GM12878 (cell line): ENCODE results near the gene IGSF8. TPM values are rescaled to one million over a fixed set of nuclear protein-coding genes. Genes with fewer than 3 reads are reported as not detected.

Source experiments
- ATAC-seq: fragments of 200-7000 bp; cut with Tn5 transposase; 3 replicates; pipeline ENCODE4 v1.9.1; 2020; ENCODE audit warnings: mild to moderate bottlenecking, moderate library complexity
- BruUV-seq: library from RNA; stranded (reverse); fragments of 400-500 nt; replicated peaks from 2 replicates; lab custom pipeline; 2021; lab: Mats Ljungman, UMichigan
- CTCF ChIA-PET: fragments of 300-600 bp; sonication (Branson Sonifier 250); formaldehyde crosslinking; extraction: SDS; loops from one replicate; lab custom pipeline; 2021; ENCODE audit warnings: inconsistent platforms; lab: Yijun Ruan, JAX
- POLR2A ChIA-PET: fragments of 350-600 bp; formaldehyde crosslinking; extraction: SDS; loops from one replicate; lab custom pipeline; 2021; ENCODE audit warnings: inconsistent platforms; lab: Charles Lee
- RAD21 ChIA-PET: fragments of 300-600 bp; sonication (Branson Sonifier 250); formaldehyde crosslinking; loops from one replicate; lab custom pipeline; 2023; ENCODE audit warnings: antibody characterized with exemption; ENCODE audit not compliant: unreplicated experiment; lab: Charles Lee
- SMC1A ChIA-PET: fragments of 300-600 bp; sonication (Branson Sonifier 250); formaldehyde crosslinking; loops from one replicate; lab custom pipeline; 2023; ENCODE audit not compliant: unreplicated experiment, uncharacterized antibody; lab: Charles Lee
- DNase-seq: peaks from one replicate; pipeline ENCODE4 v3.0.0-alpha.2; 2011; ENCODE audit warnings: low read depth, low spot score
- FAIRE-seq: peaks from 3 replicates; lab custom pipeline; 2011; peaks lifted over from hg19 to GRCh38; lab: Jason Lieb, UNC
- H2AFZ ChIP-seq: 2 replicates; pipeline ENCODE4 v1.6.0; 2011; ENCODE audit warnings: low read depth, low read length, control low read depth; ENCODE audit not compliant: control insufficient read depth
- H3K27ac ChIP-seq: 2 replicates; pipeline ENCODE4 v1.5.1; 2011; ENCODE audit warnings: control low read depth; ENCODE audit not compliant: control insufficient read depth, insufficient read depth
- H3K27me3 ChIP-seq, 2 experiments: replicated peaks in 1 of 2; 2 replicates each; pipeline versions ENCODE4 v1.6.0 to v1.6.1; 2011; ENCODE audit warnings: low read length in 1 of 2; ENCODE audit not compliant: control insufficient read depth in 2 of 2, insufficient read depth in 2 of 2
- H3K36me3 ChIP-seq, 2 experiments: 2 replicates each; pipeline ENCODE4 v1.5.1; 2011; ENCODE audit warnings: low read length in 1 of 2; ENCODE audit not compliant: control insufficient read depth in 2 of 2, insufficient read depth in 2 of 2
- H3K4me1 ChIP-seq: 2 replicates; pipeline ENCODE4 v1.6.1; 2011; ENCODE audit warnings: mild to moderate bottlenecking, low read length, moderate library complexity, mixed read lengths; ENCODE audit not compliant: control insufficient read depth, insufficient read depth
- H3K4me2 ChIP-seq: 2 replicates; pipeline ENCODE4 v1.6.0; 2011; ENCODE audit warnings: control low read depth; ENCODE audit not compliant: control insufficient read depth, insufficient read depth
- H3K4me3 ChIP-seq: fragments of 200-600 bp; sonication (generic); 2 replicates; pipeline ENCODE4 v1.5.1; 2016
- H3K79me2 ChIP-seq: 2 replicates; pipeline ENCODE4 v1.6.0; 2011; ENCODE audit warnings: low read length; ENCODE audit not compliant: control insufficient read depth, insufficient read depth
- H3K9ac ChIP-seq: 2 replicates; pipeline ENCODE4 v1.8.0; 2011; ENCODE audit warnings: low read length, control low read depth, mixed read lengths; ENCODE audit not compliant: control insufficient read depth, insufficient read depth
- H3K9me3 ChIP-seq: replicated peaks from 3 replicates; pipeline ENCODE4 v1.5.1; 2011; ENCODE audit warnings: mild to moderate bottlenecking, low read length; ENCODE audit not compliant: control insufficient read depth, insufficient read depth
- H4K20me1 ChIP-seq: 2 replicates; pipeline ENCODE4 v1.6.0; 2011; ENCODE audit not compliant: control insufficient read depth, insufficient read depth
- CBX3 ChIP-seq: fragments of 200-600 bp; sonication (generic); IDR thresholded peaks from 2 replicates; pipeline ENCODE4 v1.6.1; 2016; ENCODE audit warnings: low read depth, borderline replicate concordance
- ESRRA ChIP-seq: IDR thresholded peaks from 2 replicates; pipeline ENCODE4 v1.6.1; 2012; ENCODE audit warnings: mild to moderate bottlenecking, low read length, improper control_type of control experiment
- RFX5 ChIP-seq: IDR thresholded peaks from 2 replicates; pipeline ENCODE4 v1.6.1; 2011; ENCODE audit warnings: low read depth, low read length, improper control_type of control experiment
- ZBTB33 ChIP-seq: fragments of 450-650 bp; IDR thresholded peaks from 2 replicates; pipeline ENCODE4 v1.6.1; 2017; ENCODE audit warnings: mild to moderate bottlenecking
- ZNF217 ChIP-seq: fragments of 450-650 bp; IDR thresholded peaks from 2 replicates; pipeline ENCODE4 v1.6.1; 2017; ENCODE audit warnings: antibody characterized with exemption, mild to moderate bottlenecking
- ZNF622 ChIP-seq: fragments of 450-650 bp; IDR thresholded peaks from 2 replicates; pipeline ENCODE4 v1.6.1; 2017; ENCODE audit warnings: mild to moderate bottlenecking, inconsistent platforms
- WGBS: methylation state at CpG from one replicate; pipeline ENCODE4 v1.1.6; 2016; ENCODE audit warnings: low lambda C conversion rate; ENCODE audit not compliant: insufficient replicate concordance, insufficient coverage; ENCODE audit errors: missing lambda C conversion rate; 5-methylcytosine and 5-hydroxymethylcytosine counted together
- in situ Hi-C: fragments of 300-500 bp; cut with MboI; formaldehyde crosslinking; loops from 9 replicates; pipeline ENCODE4 v1.14.3; 2018; ENCODE audit warnings: mixed read lengths
- intact Hi-C: fragments of 100-400 bp; cut with micrococcal nuclease; formaldehyde crosslinking; loops from one replicate; pipeline ENCODE4 v1.14.2; 2022; ENCODE audit not compliant: unreplicated experiment
- polyA plus RNA-seq, 11 experiments: library from polyadenylated mRNA; depleted of rRNA in 4 of 11; unstranded in 6 of 11; stranded (reverse) in 5 of 11; fragments of >200 nt; fragmentation: Nextera tagmentation in 4 of 11; fragmentation: Illumina TruSeq in 1 of 11; extraction: Ambion mirVana in 4 of 11; extraction: Trizol in 1 of 11; gene quantifications; 1 replicate in 1 of 11; 2 replicates in 10 of 11; pipeline versions ENCODE4 v1.2.1 to v1.2.3, GENCODE V29; 2011 to 2016; ENCODE audit warnings: inconsistent platforms in 2 of 11, missing spikeins in 2 of 11, low read depth in 1 of 11
- total RNA-seq, 4 experiments: library from RNA; depleted of rRNA in 3 of 4; stranded (reverse); fragments of >200 nt in 3 of 4; fragmentation: Illumina TruSeq in 1 of 4; extraction: Trizol in 1 of 4; gene quantifications; 2 replicates each; pipeline versions ENCODE4 v1.2.1 to v1.2.3, GENCODE V29; 2013 to 2021

Gene IGSF8
- total and polyA plus RNA-seq, 10 of the 15 experiments (the other 5 are each of a cell fraction or from before 2014, with no cell fraction given) = 0.64 to 24.7 (median 13.9) TPM

DNA sequence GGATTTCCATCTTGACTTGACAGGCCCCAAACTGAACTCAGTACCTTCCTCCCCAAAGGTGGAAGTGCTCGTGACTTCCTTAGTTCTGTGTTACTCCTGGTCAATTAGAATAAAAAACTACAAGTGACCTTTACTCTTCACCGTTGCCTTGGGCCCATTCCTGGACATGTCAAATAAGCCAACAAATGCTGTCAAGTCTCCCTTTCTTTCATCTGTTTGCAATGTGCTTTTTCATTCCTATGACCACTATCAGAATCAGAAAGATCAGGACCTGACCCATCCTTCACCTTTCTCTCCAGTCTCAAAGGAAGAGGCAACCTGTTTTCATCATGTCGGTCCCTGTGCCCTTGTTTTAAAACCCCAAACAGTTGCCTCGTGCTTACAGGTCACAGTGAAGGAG lies 23.6 kb downstream of the IGSF8 start (continued):
- TF ChIP-seq RFX5 (no peak), CBX3 (no peak)

GRCh38 chr1:160071289-160071688 lies 27.1 kb downstream of the IGSF8 start:
- Histone ChIP-seq H3K4me2 (0 out of 2 replicates have a peak overlapping the region, but pooled peaks have one; percentile 30), H3K9ac (no peak overlapping the region), H3K9me3 (no peaks in the 10 kb centered on the region), H3K36me3 (no peaks in the 10 kb centered on the region), H3K27me3 (peaks cover 2 to 6% of the 10 kb centered on the region in 2 experiments), H3K4me3 (no peak overlapping the region), H3K4me1 (peaks cover 18% of the 10 kb centered on the region), H3K27ac (no peak overlapping the region)
- BruUV-seq = no TSS peak
- intact Hi-C loops = no loop called here
- FAIRE-seq = no peak
- in situ Hi-C loops = no loop called here
- RAD21 ChIA-PET = no interaction called here
- no peak for ATAC-seq
- DNase-seq = no peak
- POLR2A ChIA-PET = interaction anchor here (1.1 kb wide), 1 partner anchor 63 kb away, joined by 3 read pairs; no protein-coding TSS in a partner anchor
- no peak for TF ChIP-seq ZNF217
- no peak for TF ChIP-seq ZNF622
- TF ChIP-seq ESRRA = no peak
- TF ChIP-seq ZBTB33 = no peak
- TF ChIP-seq, all 136 proteins: peak for 0
- ChIA-PET CTCF (interaction anchor here (2.0 to 49.8 kb wide), 3 partner anchors 12 to 65 kb away, joined by 5 to 1035 read pairs (median 1035); partner anchors contain the start of genes IGSF8, KCNJ10 and KCNJ9), SMC1A (interaction anchor here (1.2 to 1.3 kb wide), 2 partner anchors 25 to 31 kb away, joined by 3 read pairs; no protein-coding TSS in a partner anchor)
- Histone ChIP-seq H4K20me1 (no peaks in the 10 kb centered on the region), H2AFZ (no peak overlapping the region), H3K79me2 (no peaks in the 10 kb centered on the region)
- 86% methylated on average over 5 of the region's 5 CpGs for WGBS
